Measurements from ENCODE around the gene TMPRSS3.

- TF ChIP-seq CTCF (IDR thresholded peaks at IDR 0.05) (no peak), POLR2A (IDR thresholded peaks at IDR 0.05) (no peak)
Measured at GRCh38 chr21:42405064-42406013, 9.5 kb upstream of the TMPRSS3 start.
